HCT116 (cell line): Measurements from ENCODE around the gene PTGR3. TPM values are rescaled to one million over a fixed set of nuclear protein-coding genes. Genes with fewer than 3 reads are reported as not detected.

Experiments used
- ATAC-seq: fragments of 200-7000 bp; cut with Tn5 transposase; 2 replicates; pipeline ENCODE4 v1.9.1; 2020; ENCODE audit warnings: mild to moderate bottlenecking, moderate library complexity
- BruUV-seq: library from RNA; stranded (reverse); fragments of 400-500 nt; replicated peaks from 2 replicates; lab custom pipeline; 2021; lab: Mats Ljungman, UMichigan
- CTCF ChIA-PET: fragments of 300-600 bp; sonication (Branson Sonifier 250); formaldehyde crosslinking; loops from one replicate; lab custom pipeline; 2021; ENCODE audit warnings: antibody characterized with exemption; lab: Charles Lee
- POLR2A ChIA-PET: fragments of 300-600, 350-600 bp; sonication (Branson Sonifier 250); formaldehyde crosslinking; loops from one replicate; lab custom pipeline; 2021; ENCODE audit warnings: antibody characterized with exemption; lab: Charles Lee
- RAD21 ChIA-PET, 2 experiments: fragments of 300-600 bp; sonication (Branson Sonifier 250); formaldehyde crosslinking; loops; one replicate each; lab custom pipeline; 2023; ENCODE audit warnings: low total read pairs in 2 of 2; ENCODE audit not compliant: uncharacterized antibody in 2 of 2, unreplicated experiment in 2 of 2, low non-redundant PET in 1 of 2; lab: Charles Lee
- DNase-seq: peaks from one replicate; pipeline ENCODE4 v3.0.0-alpha.2; 2010; ENCODE audit warnings: low read depth, low spot score
- H2AFZ ChIP-seq: fragments of 200-600 bp; shearing (Covaris generic), sonication (generic); 2 replicates; pipeline ENCODE4 v1.6.1; 2017; ENCODE audit warnings: low read depth, mixed run types, mixed read lengths, antibody characterized with exemption, low read length; ENCODE audit not compliant: poor library complexity, severe bottlenecking
- H3K27ac ChIP-seq: 2 replicates; pipeline ENCODE4 v1.5.1; 2012; ENCODE audit warnings: low read depth, low read length
- H3K27me3 ChIP-seq: fragments of 200-600 bp; sonication (generic); 2 replicates; pipeline ENCODE4 v1.6.1; 2016; ENCODE audit warnings: mixed run types, low read length, mixed read lengths; ENCODE audit not compliant: insufficient read depth
- H3K36me3 ChIP-seq, 2 experiments: fragments of 200-500 bp in 1 of 2; fragments of 200-600 bp in 1 of 2; sonication (Bioruptor generic) in 1 of 2; sonication (generic) in 1 of 2; 2 replicates each; pipeline versions ENCODE4 v1.5.1 to v1.6.1; 2014 to 2016; ENCODE audit warnings: low read length in 2 of 2, inconsistent platforms in 1 of 2, mixed read lengths in 1 of 2, mixed run types in 1 of 2; ENCODE audit not compliant: insufficient read depth in 2 of 2, control insufficient read depth in 1 of 2
- H3K4me1 ChIP-seq, 2 experiments: fragments of 200-600 bp in 1 of 2; sonication (generic) in 1 of 2; 2 replicates each; pipeline versions ENCODE4 v1.5.1 to v1.6.1; 2012 to 2017; ENCODE audit warnings: low read length in 2 of 2, inconsistent platforms in 1 of 2, mild to moderate bottlenecking in 1 of 2, mixed read lengths in 1 of 2, mixed run types in 1 of 2, moderate library complexity in 1 of 2; ENCODE audit not compliant: insufficient read depth in 2 of 2, control insufficient read depth in 1 of 2
- H3K4me2 ChIP-seq: fragments of 200-600 bp; sonication (generic); 2 replicates; pipeline ENCODE4 v1.6.1; 2017; ENCODE audit warnings: mixed run types, low read length, mixed read lengths
- H3K4me3 ChIP-seq, 2 experiments: fragments of 200-600 bp in 1 of 2; sonication (generic) in 1 of 2; replicated peaks in 1 of 2; 2 replicates each; pipeline ENCODE4 v1.5.1; 2011 to 2016; ENCODE audit warnings: low read length in 2 of 2, control low read depth in 1 of 2, low read depth in 1 of 2, mild to moderate bottlenecking in 1 of 2, mixed read lengths in 1 of 2, mixed run types in 1 of 2
- H3K79me2 ChIP-seq: fragments of 200-600 bp; sonication (generic); 2 replicates; pipeline ENCODE4 v1.6.1; 2017; ENCODE audit warnings: mild to moderate bottlenecking, mixed run types, low read length, moderate library complexity, mixed read lengths; ENCODE audit not compliant: insufficient read depth
- H3K9ac ChIP-seq: fragments of 200-600 bp; sonication (generic); 2 replicates; pipeline ENCODE4 v1.6.1; 2016; ENCODE audit warnings: low read length, mixed read lengths
- H3K9me2 ChIP-seq: fragments of 200-600 bp; sonication (generic), shearing (Covaris generic); 2 replicates; pipeline ENCODE4 v1.6.1; 2017; ENCODE audit warnings: mixed run types, mild to moderate bottlenecking, moderate library complexity; ENCODE audit not compliant: insufficient read depth
- H3K9me3 ChIP-seq, 2 experiments: fragments of 200-500 bp in 1 of 2; fragments of 200-600 bp in 1 of 2; sonication (Bioruptor generic) in 1 of 2; sonication (generic) in 1 of 2; 2 replicates each; pipeline ENCODE4 v1.6.1; 2014 to 2017; ENCODE audit warnings: low read length in 2 of 2, mixed read lengths in 2 of 2, inconsistent platforms in 1 of 2, low read depth in 1 of 2, mild to moderate bottlenecking in 1 of 2, mixed run types in 1 of 2, moderate library complexity in 1 of 2; ENCODE audit not compliant: control insufficient read depth in 1 of 2, insufficient read depth in 1 of 2
- H4K20me1 ChIP-seq: fragments of 200-600 bp; sonication (generic), shearing (Covaris generic); 2 replicates; pipeline ENCODE4 v1.6.1; 2017; ENCODE audit warnings: mixed run types, mild to moderate bottlenecking, moderate library complexity; ENCODE audit not compliant: insufficient read depth
- CTCF ChIP-seq, 3 experiments: fragments of 200-600 bp in 1 of 3; sonication (generic) in 1 of 3; IDR thresholded peaks in 2 of 3; conservative IDR thresholded peaks in 1 of 3; 2 replicates each; pipeline ENCODE4 v1.5.1; 2012 to 2017; ENCODE audit warnings: low read depth in 2 of 3, low read length in 2 of 3, antibody characterized with exemption in 1 of 3, borderline replicate concordance in 1 of 3, control low read depth in 1 of 3, mild to moderate bottlenecking in 1 of 3, mixed read lengths in 1 of 3, mixed run types in 1 of 3, moderate library complexity in 1 of 3; ENCODE audit not compliant: insufficient read depth in 1 of 3
- EZH2 ChIP-seq: fragments of 200-600 bp; sonication (generic); IDR thresholded peaks from 2 replicates; pipeline ENCODE4 v1.6.1; 2017; ENCODE audit warnings: antibody characterized with exemption, mixed run types
- SIN3A ChIP-seq: IDR thresholded peaks from 2 replicates; pipeline ENCODE4 v1.6.1; 2012; ENCODE audit warnings: low read depth
- ZNF274 ChIP-seq: fragments of 200-500 bp; sonication (Bioruptor generic); IDR thresholded peaks from 2 replicates; pipeline ENCODE4 v1.6.1; 2014; ENCODE audit warnings: mild to moderate bottlenecking, low read depth, low read length, inconsistent platforms
- intact Hi-C: fragments of 100-400 bp; cut with micrococcal nuclease; formaldehyde crosslinking; loops from 2 replicates; pipeline ENCODE4 v1.10.0; 2022
- total RNA-seq: library from RNA; stranded (reverse); gene quantifications from one replicate; pipeline ENCODE4 v1.2.1, GENCODE V29; 2021; ENCODE audit not compliant: unreplicated experiment

The PTGR3 gene
- total RNA-seq, 1 experiment from 2014 or later, result 25.3 TPM

- no peak for TF ChIP-seq CTCF (IDR thresholded peaks at IDR 0.05 in 2 of 3, conservative IDR thresholded peaks at IDR 0.05 in 1 of 3; ENCODE audit: borderline replicate concordance in 1 of 3, insufficient read depth in 1 of 3, low read depth in 2 of 3, low read length in 2 of 3)
- no peak for TF ChIP-seq EZH2
These were observed 1.5 kb upstream of the PTGR3 start, which contains the start of gene TSHZ1 (continued) for GRCh38 chr18:75210274-75211001.

GRCh38 chr18:75209951-75210258, 966 bp upstream of the PTGR3 start:
- Histone ChIP-seq H4K20me1 (no peaks in the 10 kb centered on the region), H3K4me3 (peak overlapping the region; percentile 75 to 93), H3K36me3 (no peaks in the 10 kb centered on the region), H2AFZ (peak overlapping the region; percentile 47), H3K4me2 (peak overlapping the region; percentile 97), H3K9me3 (no peaks in the 10 kb centered on the region), H3K79me2 (peaks cover 35% of the 10 kb centered on the region), H3K9me2 (no peaks in the 10 kb centered on the region), H3K4me1 (peaks cover 24 to 33% of the 10 kb centered on the region in 2 experiments), H3K9ac (peak overlapping the region; percentile 89), H3K27ac (peak overlapping the region; percentile 96), H3K27me3 (no peaks in the 10 kb centered on the region)
- intact Hi-C loops, result loop anchor here (1.0 to 5.0 kb wide), 2 partner anchors 197 to 269 kb away; no protein-coding TSS in a partner anchor
- TF ChIP-seq ZNF274, result no peak
- peak; percentile 35; the same call in 1 of the 2 replicates for TF ChIP-seq SIN3A
- ChIA-PET RAD21 (interaction anchor here in 1 of 2 experiments (1.4 kb wide), 1 partner anchor 269 kb away, joined by 3 read pairs; no protein-coding TSS in a partner anchor), POLR2A (no interaction called here), CTCF (interaction anchor here (1.8 kb wide), 1 partner anchor 269 kb away, joined by 4 read pairs; no protein-coding TSS in a partner anchor)
- ATAC-seq (no peak), DNase-seq (no peak)
- BruUV-seq, result no TSS peak
